ENCODE data around the gene FAM217B.

DNA sequence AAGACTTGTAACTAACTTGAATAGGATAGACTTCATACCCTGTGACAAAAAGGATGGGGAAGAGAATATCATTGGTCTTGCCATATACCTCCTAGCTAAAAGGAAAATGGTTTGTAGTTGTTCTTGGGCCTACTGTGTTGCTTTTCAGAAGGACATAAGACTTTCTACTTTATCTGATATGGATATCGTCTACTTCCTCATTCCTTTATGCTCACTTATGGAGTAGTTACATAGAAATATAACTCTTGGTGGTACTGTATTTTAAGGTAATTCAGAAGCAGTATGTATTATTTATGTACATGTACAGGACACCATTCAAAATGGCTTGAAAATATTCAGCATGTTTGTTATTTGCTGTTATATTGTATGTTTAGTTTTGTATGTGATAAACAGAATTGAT, 8.0 kb downstream of the FAM217B start:
- TF ChIP-seq, protein P1, sequence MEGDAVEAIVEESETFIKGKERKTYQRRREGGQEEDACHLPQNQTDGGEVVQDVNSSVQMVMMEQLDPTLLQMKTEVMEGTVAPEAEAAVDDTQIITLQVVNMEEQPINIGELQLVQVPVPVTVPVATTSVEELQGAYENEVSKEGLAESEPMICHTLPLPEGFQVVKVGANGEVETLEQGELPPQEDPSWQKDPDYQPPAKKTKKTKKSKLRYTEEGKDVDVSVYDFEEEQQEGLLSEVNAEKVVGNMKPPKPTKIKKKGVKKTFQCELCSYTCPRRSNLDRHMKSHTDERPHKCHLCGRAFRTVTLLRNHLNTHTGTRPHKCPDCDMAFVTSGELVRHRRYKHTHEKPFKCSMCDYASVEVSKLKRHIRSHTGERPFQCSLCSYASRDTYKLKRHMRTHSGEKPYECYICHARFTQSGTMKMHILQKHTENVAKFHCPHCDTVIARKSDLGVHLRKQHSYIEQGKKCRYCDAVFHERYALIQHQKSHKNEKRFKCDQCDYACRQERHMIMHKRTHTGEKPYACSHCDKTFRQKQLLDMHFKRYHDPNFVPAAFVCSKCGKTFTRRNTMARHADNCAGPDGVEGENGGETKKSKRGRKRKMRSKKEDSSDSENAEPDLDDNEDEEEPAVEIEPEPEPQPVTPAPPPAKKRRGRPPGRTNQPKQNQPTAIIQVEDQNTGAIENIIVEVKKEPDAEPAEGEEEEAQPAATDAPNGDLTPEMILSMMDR (conservative IDR thresholded peaks at IDR 0.05), result no peak
- no peak for TF ChIP-seq ZFX (IDR thresholded peaks at IDR 0.05)
